HG02588 (cell line): ENCODE measurements around the gene SUMF1.
A peak's percentile ranks its signal among the peaks of the same experiment; 100 is the strongest.

Experiments
- ATAC-seq: cut with Tn5 transposase; IDR thresholded peaks from one replicate; pipeline ENCODE4 v1.9.1; 2021; ENCODE audit warnings: mild to moderate bottlenecking, moderate library complexity; ENCODE audit not compliant: unreplicated experiment

The SUMF1 gene

DNA sequence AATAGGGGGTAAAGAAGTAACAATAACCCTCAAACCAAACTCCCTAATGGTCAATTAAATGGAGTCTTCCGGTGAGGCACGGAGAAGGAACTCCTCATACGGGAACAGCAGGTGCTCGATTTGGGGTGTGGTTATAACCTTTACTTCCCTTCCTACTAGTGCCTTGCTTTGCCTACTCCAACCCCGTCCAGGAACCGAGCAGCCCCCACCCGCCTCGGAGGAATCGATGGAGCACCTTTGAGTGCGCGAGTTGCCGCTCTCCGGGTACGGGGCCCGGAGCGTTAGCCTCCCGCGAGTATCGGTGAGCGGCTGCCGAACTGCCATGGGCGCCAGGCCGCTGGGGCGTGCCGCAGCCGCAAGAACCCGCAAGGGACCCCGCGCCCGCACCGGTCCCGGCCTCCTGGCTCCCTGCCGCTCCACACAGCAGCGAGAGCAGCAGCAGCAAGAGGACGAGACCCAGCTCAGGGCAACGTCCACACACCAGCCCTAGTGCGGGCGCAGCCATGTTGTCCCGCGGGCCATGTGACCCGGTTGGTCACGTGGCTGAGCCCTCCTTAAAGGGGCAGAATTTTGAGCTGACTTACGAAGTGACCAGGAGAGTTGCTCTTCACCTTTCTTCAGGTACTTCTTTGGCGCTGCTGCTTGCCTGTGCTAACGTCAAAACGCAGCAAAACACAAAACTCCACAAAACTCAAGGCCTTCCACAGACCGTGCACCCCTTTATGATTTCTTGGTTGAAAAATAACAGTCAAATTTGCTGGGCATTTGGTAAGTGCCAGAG is at the start of gene SUMF1:
SUMF1 (minus strand) TSS at position 529 of the 781 bp plus-strand sequence; CDS start at position 505, 24 bp downstream.
- ATAC-seq: peak; percentile 99

DNA sequence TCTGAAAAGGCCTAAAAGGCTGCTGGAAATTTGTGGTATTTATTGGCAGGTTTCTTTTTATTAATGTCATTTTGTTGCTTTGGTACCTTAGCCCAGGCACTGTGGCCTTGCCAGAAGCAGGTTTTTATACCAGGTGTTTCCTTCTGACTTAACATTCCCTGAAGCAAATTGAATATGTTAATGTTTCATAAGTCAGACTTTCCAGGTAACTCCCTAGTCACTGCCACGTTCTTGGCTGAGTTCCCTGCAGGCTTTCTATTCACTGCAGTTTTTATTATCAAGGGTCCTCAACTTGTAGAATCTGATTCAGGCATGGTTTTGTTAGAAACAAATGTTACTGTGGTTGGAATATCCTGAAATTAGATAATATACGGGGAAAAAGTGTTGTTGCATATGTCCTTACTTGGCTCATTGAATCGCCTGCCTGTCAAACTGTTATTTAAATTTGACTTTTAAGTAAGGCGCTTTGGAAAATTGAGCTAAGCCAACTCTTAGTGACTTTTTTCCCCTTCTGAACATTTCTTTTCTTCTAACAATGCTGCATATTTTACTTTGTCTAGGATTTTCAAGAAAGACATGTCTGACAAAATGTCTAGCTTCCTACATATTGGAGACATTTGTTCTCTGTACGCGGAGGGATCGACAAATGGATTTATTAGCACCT is 49.0 kb upstream of the SUMF1 start:
- no peak for ATAC-seq

GRCh38 chr3:4514916-4515315 is 47.8 kb upstream of the SUMF1 start:
- no peak for ATAC-seq

GRCh38 chr3:4514321-4514720 is 47.3 kb upstream of the SUMF1 start:
- no peak for ATAC-seq

DNA sequence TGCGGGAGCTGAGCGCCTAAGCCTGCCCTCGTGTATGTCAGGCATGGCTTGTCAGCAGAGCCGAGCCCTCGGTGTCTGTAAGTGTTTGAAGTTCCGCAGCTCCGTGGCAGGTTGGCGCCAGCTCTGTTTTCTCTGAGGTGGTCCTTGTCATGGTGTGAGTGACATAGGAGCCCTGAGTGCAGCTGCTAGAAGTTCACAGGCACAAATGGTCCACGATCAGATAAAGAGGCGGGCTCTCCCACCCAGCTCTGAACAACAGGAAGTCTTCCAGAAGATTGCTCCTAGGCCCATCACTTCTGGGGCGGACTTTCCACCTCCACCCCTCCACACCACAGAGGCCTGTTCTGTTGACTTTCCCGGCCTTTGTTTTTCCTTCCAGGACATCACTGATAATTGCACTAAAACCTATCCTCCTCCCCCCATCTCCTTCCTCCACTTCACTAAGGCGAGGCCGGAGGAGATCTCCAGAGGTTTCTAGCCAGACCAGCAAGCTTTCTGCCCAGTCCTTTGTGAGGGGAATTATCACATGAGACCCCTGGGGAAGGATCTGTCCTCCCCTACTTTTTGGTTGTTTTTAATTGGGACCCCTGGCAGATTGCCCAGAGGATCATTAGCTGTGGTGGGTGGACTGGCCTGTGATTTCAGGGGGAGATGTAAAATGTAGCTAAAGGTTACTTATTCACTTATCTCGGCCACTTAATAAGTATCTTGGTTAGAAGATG is 46.0 kb upstream of the SUMF1 start:
- no peak for ATAC-seq

GRCh38 chr3:4511491-4512262 is 44.6 kb upstream of the SUMF1 start:
- ATAC-seq: no peak

GRCh38 chr3:4509983-4510755 is 43.1 kb upstream of the SUMF1 start:
- ATAC-seq: no peak

DNA sequence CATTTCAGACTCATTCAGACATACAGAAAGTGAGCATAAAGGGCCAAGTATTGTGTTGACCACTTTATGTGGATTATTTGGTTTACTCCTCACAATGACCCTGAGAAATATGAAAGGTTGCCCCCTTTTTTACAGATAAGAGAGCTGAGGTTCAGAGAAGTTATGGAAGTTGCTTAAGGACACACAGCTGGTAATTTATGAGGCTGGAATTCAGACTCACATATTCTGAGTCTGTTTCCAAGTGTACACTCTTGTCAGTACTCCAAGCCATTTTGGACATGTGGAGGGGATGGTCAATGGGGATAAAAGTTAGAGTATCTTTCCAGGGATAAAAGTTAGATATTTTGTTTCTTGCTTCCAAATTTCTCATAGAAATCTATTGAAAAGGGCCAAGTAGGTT is 42.0 kb upstream of the SUMF1 start:
- no peak for ATAC-seq

DNA sequence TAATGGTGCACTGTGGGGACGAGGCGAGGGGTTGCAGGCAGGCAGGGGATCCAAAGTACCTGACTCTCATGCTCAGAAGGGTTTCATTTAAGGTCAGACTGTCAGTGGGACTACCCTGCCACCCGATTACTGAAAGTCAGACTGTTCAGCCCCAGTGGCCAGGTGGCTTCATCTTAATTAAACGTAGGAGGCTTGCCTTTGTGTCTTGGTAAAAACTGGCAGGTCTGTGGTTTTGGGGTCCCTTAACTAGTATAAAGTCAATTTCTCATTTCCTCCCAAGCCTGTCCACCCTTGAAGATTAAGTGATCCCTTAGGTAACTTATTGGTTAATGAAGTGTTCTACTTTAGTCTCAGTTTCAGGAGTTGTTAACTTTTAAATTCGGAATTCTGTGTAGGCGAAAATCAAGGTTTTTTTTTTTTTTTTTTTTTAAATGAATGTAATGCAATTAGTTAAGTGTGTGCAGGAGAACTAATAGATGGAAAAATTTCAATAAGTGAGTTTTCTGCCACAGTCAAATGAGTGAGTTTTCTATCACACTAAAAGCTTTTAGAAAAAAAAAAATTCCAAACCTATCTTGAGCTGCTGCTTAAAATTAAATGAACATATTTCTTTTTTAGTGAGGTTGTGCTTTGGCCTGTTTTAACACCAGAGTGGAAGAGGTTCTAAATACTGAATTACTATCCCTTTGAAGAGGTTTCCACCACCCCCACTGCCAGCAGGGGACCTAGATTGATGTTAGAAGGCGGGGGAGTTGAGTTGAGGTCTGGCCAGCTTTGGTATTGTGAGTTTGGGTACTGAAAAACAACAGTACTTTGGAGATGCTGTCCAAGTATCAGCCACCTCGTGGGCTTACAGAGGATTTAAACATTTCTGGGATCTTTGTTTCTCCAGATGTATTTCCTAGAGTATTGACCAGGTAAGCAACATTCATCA is 41.2 kb upstream of the SUMF1 start:
- peak; percentile 63 for ATAC-seq

GRCh38 chr3:4507024-4507596 is 40.0 kb upstream of the SUMF1 start:
- peak; percentile 23 for ATAC-seq

- ATAC-seq: no peak
Measured at GRCh38 chr3:4506559-4507023, 39.5 kb upstream of the SUMF1 start.

DNA sequence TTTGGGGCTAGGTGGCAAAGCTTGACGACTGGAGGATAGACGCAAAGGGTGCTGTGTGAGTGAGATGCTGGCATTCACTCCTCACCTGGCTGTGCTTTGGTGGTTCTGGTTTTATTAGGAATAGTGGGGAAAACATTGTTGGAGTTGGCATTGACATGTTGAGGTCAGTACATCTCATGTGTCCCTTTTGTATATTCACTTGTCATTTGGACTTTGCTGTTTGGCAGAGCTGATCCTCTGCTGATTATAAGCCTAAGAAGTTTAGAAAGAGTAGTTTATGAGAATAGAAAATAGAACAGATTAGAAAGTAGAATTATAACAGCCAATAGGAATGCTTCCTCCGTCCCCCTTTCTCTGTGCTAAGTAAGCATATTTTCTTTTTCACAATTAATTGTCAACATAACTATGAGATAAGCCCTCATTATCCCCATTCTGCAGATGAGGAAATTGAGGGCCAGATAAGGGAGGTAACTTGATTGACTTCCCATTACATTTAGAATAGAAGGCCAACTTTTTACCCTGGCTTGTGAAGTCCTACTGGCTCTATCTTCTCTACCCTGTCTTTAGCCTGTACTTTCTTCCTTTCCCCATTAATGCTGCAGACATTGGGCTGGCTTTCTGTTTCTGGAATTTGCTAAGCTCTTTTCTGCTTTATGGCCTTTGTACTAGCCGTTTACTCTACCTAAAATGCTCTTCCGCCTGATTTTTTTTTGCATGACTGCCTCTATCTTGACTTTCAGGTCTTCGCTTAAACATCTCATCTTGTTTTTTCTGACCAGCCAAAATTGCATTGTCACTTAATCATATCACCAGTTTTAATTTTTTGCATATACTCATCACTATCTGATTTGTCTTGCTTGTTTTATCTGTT is 38.9 kb upstream of the SUMF1 start:
- no peak for ATAC-seq

DNA sequence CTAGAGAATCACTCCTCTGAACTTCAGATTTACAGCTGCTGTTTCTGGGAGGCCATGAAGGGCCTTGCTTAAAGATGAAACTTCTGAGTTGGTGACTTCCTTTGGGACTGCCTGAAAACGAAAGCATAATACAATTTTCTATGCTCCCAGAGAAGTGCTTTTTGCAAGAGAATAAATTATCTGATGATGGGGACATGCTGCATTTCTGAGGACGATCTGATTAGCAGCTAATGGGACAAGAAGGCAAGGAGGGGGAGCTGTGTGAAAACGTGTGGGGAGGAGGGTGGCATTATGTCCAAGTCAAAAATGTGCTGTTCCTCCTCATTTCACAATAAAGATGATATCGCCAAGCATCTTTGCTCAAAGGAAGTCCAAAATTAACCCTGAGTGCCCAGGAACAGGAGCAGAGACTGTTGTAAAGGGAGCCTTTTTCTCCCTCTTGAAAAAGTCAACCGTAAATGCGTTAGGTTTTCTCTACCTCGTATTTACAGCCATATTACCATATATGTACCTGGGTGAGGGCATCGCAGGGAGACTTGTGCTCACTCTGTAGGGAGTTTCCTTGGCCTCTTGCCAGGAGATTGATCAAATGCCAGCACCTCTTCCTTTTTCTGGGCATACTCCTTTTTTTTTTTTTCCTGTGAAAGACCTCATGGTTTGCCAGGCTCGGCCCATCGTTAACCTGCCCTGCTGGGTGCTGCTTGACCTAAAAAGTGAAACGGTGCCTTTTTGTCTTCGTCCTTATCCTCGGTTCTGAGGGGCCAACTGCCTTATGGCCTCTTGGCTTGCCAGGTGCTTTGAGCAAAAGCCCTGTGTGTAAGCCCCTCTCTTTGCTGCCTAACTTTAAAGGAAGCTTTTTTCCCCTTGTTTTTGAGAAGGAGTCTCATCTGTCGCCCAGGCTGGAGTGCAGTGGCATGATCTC is 37.5 kb upstream of the SUMF1 start:
- no peak for ATAC-seq

DNA sequence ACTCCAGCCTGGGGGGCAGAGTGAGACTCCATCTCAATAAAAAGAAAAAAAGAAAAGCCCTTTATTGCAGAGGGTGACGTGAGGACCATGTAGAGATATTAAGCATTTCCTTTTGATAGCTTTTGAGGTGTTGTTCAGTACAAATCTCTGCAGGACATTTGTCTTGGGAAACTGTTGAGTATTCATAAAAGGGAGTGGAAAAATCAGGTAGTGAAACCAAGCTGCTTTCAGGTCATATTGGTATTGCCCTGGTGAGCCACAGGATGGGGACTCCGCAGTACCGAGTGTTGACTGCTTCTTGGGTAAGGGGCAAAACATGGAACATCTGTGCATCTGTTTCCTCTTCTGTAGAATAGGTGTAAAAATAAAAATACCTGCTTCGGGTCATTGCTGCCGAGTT is 36.0 kb upstream of the SUMF1 start:
- peak; percentile 56 for ATAC-seq

DNA sequence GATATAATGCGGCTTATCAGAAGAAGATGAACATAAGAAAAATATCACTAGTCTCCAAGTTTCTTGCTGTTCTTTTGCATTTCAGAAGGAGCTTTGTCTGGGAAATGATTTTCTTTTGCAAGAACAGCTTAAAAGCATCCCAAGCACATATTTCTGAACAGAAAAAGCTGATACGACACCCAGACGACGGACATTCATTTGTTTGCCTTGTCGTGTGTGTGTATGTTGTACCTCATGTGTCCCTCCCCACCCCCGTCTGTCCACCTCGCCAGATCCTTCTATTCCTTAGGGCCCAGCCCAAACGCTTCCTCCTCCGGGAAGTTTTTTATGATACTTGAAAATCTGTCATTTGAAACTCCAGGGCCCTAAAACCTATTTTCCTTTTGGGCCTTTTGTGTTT is 34.9 kb upstream of the SUMF1 start:
- no peak for ATAC-seq

DNA sequence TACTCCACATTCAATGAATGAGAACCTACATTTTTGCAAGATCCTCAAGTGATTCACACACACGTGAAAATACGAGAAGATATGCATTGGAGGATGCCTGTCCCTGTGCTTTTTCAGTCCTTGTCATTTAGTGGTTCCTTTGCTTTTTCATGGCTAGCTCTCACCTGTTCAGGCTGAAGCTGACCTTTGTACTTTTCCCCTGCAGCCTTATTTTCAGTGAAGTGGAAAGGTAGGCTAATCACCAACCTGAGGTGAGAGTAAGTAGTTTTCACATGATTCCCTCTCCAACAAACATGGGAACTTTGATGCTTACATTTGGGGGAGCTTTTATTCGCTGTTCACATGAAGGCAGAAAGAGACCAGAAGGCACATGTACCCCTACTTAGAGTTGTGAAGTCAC is 34.4 kb upstream of the SUMF1 start:
- ATAC-seq: no peak

DNA sequence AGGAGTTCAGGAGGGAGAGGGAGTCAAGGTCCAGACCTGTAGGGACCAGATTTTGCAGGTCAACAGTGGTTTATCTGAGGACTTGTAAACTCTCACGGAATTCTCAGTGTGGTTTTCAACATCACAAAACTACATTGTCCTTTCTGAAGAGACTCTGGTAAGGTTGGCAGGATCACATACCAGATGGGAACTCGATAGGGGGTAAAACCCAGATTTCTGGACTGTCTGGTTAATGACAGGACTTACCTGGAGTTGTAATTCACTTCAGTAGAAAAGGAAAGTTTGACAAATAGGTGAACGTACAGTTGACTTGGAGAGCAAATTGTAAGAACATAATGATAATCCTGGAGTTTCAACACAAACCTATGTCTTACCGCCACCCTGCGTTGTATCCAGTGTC is 31.4 kb upstream of the SUMF1 start:
- ATAC-seq: no peak
